Measurements from ENCODE around the gene NR2C2AP. TPM values are rescaled to one million over a fixed set of nuclear protein-coding genes. Genes with fewer than 3 reads are reported as not detected.

Gene NR2C2AP
- total RNA-seq, 1 experiment from 2014 or later: 25.7 TPM

- Histone ChIP-seq H3K9me3 (no peaks in the 10 kb centered on the region; the same call in 1 of the 2 replicates), H3K27me3 (replicated peaks; ENCODE audit: control insufficient read depth, insufficient read depth, low read length) (no peaks in the 10 kb centered on the region), H3K36me3 (ENCODE audit: control insufficient read depth, insufficient read depth, low read length) (no peaks in the 10 kb centered on the region), H3K4me3 (ENCODE audit: low read depth, low read length) (no peak overlapping the region), H3K4me1 (no peaks in the 10 kb centered on the region)
- Mint-ChIP-seq H3K36me3 (ENCODE audit: insufficient read depth, unreplicated experiment) (no peaks in the 10 kb centered on the region), H3K27me3 (ENCODE audit: insufficient read depth, unreplicated experiment) (peaks cover 8% of the 10 kb centered on the region), H3K27ac (ENCODE audit: unreplicated experiment) (no peak overlapping the region), H3K4me1 (ENCODE audit: low read depth, unreplicated experiment) (no peaks in the 10 kb centered on the region), H3K4me3 (ENCODE audit: unreplicated experiment) (no peak overlapping the region), H3K9me3 (ENCODE audit: unreplicated experiment) (no peaks in the 10 kb centered on the region)
- no peak for DNase-seq
- intact Hi-C loops (cut with micrococcal nuclease; ENCODE audit: unreplicated experiment): no loop called here
- no peak for TF ChIP-seq CTCF (IDR thresholded peaks at IDR 0.05; ENCODE audit: insufficient read depth in 1 of 2, low read depth in 1 of 2, low read length in 1 of 2, severe bottlenecking in 1 of 2, unreplicated experiment in 1 of 2)
- BruUV-seq (replicated peaks): no TSS peak
- ChIA-PET POLR2A (no interaction called here), CTCF (no interaction called here)
These were observed 36.5 kb upstream of the NR2C2AP start for GRCh38 chr19:19239675-19240074.

- Mint-ChIP-seq H3K36me3 (ENCODE audit: insufficient read depth, unreplicated experiment) (no peaks in the 10 kb centered on the region), H3K27ac (ENCODE audit: unreplicated experiment) (no peak overlapping the region), H3K4me3 (ENCODE audit: unreplicated experiment) (no peak overlapping the region), H3K4me1 (ENCODE audit: low read depth, unreplicated experiment) (no peaks in the 10 kb centered on the region), H3K9me3 (ENCODE audit: unreplicated experiment) (no peaks in the 10 kb centered on the region), H3K27me3 (ENCODE audit: insufficient read depth, unreplicated experiment) (peaks cover 8% of the 10 kb centered on the region)
- peaks cover 10% of the 10 kb centered on the region; the same call in 1 of the 2 replicates for H3K9me3 ChIP-seq
- ChIA-PET POLR2A (no interaction called here), CTCF (no interaction called here)
- no peaks in the 10 kb centered on the region for H3K4me1 ChIP-seq
- no peaks in the 10 kb centered on the region for H3K36me3 ChIP-seq (ENCODE audit: control insufficient read depth, insufficient read depth, low read length)
- no TSS peak for BruUV-seq (replicated peaks)
- no peaks in the 10 kb centered on the region for H3K27me3 ChIP-seq (replicated peaks; ENCODE audit: control insufficient read depth, insufficient read depth, low read length)
- no peak for DNase-seq
- intact Hi-C loops (cut with micrococcal nuclease; ENCODE audit: unreplicated experiment): no loop called here
- TF ChIP-seq CTCF (IDR thresholded peaks at IDR 0.05; ENCODE audit: insufficient read depth in 1 of 2, low read depth in 1 of 2, low read length in 1 of 2, severe bottlenecking in 1 of 2, unreplicated experiment in 1 of 2): no peak
- H3K4me3 ChIP-seq (ENCODE audit: low read depth, low read length): no peak overlapping the region
These were observed 35.1 kb upstream of the NR2C2AP start for GRCh38 chr19:19238126-19238894.

GRCh38 chr19:19236173-19236572 lies 33.0 kb upstream of the NR2C2AP start:
- no peak for TF ChIP-seq CTCF (IDR thresholded peaks at IDR 0.05; ENCODE audit: insufficient read depth in 1 of 2, low read depth in 1 of 2, low read length in 1 of 2, severe bottlenecking in 1 of 2, unreplicated experiment in 1 of 2)
- Mint-ChIP-seq H3K27me3 (ENCODE audit: insufficient read depth, unreplicated experiment) (peaks cover 12% of the 10 kb centered on the region), H3K4me3 (ENCODE audit: unreplicated experiment) (no peak overlapping the region), H3K36me3 (ENCODE audit: insufficient read depth, unreplicated experiment) (no peaks in the 10 kb centered on the region), H3K9me3 (ENCODE audit: unreplicated experiment) (no peaks in the 10 kb centered on the region), H3K27ac (ENCODE audit: unreplicated experiment) (no peak overlapping the region), H3K4me1 (ENCODE audit: low read depth, unreplicated experiment) (no peaks in the 10 kb centered on the region)
- intact Hi-C loops (cut with micrococcal nuclease; ENCODE audit: unreplicated experiment): no loop called here
- Histone ChIP-seq H3K4me3 (ENCODE audit: low read depth, low read length) (no peak overlapping the region), H3K27me3 (replicated peaks; ENCODE audit: control insufficient read depth, insufficient read depth, low read length) (no peaks in the 10 kb centered on the region), H3K9me3 (peaks cover 10% of the 10 kb centered on the region; the same call in 1 of the 2 replicates), H3K36me3 (ENCODE audit: control insufficient read depth, insufficient read depth, low read length) (no peaks in the 10 kb centered on the region), H3K4me1 (no peaks in the 10 kb centered on the region)
- no peak for DNase-seq
- no TSS peak for BruUV-seq (replicated peaks)
- POLR2A ChIA-PET: interaction anchor here (0.6 kb wide), 1 partner anchor 74 kb away, joined by 4 read pairs; no protein-coding TSS in a partner anchor
- CTCF ChIA-PET: no interaction called here
